ENCODE results near the gene C5orf47. TPM values are rescaled to one million over a fixed set of nuclear protein-coding genes. Genes with fewer than 3 reads are reported as not detected.

The C5orf47 gene
- total RNA-seq, 2 donors from 2014 or later = not detected

DNA sequence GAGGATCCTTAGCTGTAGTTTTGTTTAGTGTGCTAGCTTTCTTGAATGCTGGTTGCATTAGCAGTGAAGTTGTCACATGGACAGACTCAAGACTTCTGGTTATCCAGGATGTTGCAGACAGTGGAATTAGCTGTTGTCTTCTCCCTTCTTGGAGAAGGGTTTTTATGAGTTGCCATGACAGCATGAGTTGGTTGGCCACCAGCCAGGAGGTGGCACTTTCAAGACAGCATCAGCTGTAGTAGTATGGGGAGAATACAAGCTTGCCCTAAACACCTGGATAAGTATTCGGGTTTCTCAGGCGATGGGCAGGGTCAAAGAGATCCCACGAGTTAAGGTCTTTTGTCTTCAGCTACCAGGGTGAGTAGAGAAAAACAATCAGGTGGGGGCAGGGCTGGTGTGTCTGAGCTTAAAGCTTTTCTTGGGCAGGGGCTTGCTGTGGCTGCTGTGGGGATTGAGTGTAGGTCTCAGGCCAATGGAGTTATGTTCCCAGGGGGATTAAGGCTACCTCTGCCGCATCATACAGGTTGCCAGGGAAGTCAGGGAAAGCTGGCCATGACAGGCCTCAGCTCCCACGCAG is 7.7 kb upstream of the C5orf47 start:
- intact Hi-C loops (cut with DNase I) = no loop called here
- no peak overlapping the region for H3K27ac ChIP-seq
- no peaks in the 10 kb centered on the region for H3K27me3 ChIP-seq
- H3K9ac ChIP-seq (ENCODE audit: low read depth in 2 of 2, low read length in 2 of 2) = no peak overlapping the region
- no peaks in the 10 kb centered on the region for H3K4me1 ChIP-seq
- H3K9me3 ChIP-seq = no peaks in the 10 kb centered on the region
- TF ChIP-seq, protein P1, sequence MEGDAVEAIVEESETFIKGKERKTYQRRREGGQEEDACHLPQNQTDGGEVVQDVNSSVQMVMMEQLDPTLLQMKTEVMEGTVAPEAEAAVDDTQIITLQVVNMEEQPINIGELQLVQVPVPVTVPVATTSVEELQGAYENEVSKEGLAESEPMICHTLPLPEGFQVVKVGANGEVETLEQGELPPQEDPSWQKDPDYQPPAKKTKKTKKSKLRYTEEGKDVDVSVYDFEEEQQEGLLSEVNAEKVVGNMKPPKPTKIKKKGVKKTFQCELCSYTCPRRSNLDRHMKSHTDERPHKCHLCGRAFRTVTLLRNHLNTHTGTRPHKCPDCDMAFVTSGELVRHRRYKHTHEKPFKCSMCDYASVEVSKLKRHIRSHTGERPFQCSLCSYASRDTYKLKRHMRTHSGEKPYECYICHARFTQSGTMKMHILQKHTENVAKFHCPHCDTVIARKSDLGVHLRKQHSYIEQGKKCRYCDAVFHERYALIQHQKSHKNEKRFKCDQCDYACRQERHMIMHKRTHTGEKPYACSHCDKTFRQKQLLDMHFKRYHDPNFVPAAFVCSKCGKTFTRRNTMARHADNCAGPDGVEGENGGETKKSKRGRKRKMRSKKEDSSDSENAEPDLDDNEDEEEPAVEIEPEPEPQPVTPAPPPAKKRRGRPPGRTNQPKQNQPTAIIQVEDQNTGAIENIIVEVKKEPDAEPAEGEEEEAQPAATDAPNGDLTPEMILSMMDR (IDR thresholded peaks at IDR 0.05) = no peak
- no peak for DNase-seq
- H3K36me3 ChIP-seq = no peaks in the 10 kb centered on the region
- H3K4me3 ChIP-seq = no peak overlapping the region

DNA sequence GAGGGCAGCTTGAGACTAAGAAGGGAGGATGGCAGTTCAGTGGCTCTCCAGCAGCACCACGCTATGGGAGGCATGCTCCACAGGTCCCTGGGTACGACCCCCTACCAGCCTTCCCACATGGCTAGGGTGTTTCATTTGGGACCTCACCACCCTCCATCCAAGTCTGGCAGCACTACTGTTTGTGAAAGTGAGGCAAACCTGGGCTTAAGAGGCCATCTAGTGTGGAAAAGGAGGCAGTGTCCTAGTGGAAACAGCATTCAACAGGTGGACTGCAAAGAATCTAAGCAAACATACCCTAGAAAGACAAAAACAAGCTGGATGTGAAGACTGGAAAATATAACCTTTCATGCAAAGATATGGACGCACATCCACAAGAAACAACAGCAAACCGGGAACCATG is 4.8 kb upstream of the C5orf47 start:
- Histone ChIP-seq H3K9ac (ENCODE audit: low read depth in 2 of 2, low read length in 2 of 2) (no peak overlapping the region), H3K27ac (no peak overlapping the region), H3K36me3 (no peaks in the 10 kb centered on the region), H3K27me3 (no peaks in the 10 kb centered on the region), H3K4me3 (no peak overlapping the region), H3K9me3 (no peaks in the 10 kb centered on the region), H3K4me1 (no peaks in the 10 kb centered on the region)
- intact Hi-C loops (cut with DNase I) = no loop called here
- TF ChIP-seq, protein P1 (IDR thresholded peaks at IDR 0.05) = no peak
- no peak for DNase-seq

DNA sequence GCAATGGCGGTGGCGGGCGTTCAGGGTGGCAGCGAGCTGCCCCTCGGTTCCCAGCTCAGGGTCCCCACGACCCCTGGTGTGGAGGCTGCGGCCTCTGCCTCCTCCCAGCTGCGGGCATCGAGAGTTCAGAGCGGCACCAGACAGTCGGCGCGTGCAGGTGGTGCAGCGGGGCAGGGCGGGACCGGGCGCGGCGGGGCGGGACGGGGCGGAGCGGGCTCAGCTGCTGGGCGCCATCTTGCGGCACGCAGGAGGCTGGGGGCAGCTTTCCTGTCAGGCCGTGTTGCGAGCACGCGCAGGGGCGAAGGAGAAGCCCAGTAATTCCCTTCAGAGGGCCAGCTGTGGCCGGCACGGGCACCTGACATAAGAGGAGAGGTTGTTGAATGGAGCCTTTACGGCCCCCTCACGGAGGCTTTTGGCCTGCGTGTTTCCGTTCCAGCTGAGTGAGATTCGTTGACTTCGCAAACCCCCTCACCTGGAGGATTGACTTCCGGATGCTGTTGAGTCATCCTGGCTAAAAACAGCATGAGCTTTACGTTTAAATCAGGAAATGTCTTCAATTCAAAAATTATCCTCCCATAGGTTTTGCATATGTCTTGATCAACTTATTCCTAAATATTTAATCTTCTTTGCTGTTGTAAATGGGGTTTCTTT is 587 bp downstream of the C5orf47 start:
- no peak overlapping the region for H3K9ac ChIP-seq (ENCODE audit: low read depth in 2 of 2, low read length in 2 of 2)
- no peaks in the 10 kb centered on the region for H3K36me3 ChIP-seq
- intact Hi-C loops (cut with DNase I) = no loop called here
- H3K4me3 ChIP-seq = no peak overlapping the region
- H3K4me1 ChIP-seq = no peaks in the 10 kb centered on the region
- no peaks in the 10 kb centered on the region for H3K9me3 ChIP-seq
- TF ChIP-seq, protein P1 (IDR thresholded peaks at IDR 0.05) = no peak
- H3K27ac ChIP-seq = no peak overlapping the region
- H3K27me3 ChIP-seq = no peaks in the 10 kb centered on the region
- no peak for DNase-seq

DNA sequence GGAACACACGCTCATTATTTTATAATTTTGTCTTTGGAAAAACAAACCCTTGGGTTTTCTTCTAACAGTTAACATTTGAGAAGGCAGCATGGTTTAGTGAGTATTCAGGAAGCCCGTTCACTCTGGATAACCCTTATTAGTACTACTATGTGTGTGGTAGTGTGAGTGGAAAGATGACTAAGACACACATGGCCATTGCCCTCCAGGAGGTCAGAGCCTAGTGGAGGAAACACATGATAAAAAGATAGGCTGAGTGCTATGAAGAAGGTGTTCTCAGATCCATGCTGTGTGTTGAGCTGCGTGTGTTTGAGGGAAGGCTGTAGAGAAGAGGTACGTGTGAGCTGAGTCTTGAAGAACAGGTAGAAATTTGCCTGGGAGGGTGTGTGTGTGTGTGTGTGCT is 8.4 kb downstream of the C5orf47 start:
- intact Hi-C loops (cut with DNase I) = no loop called here
- Histone ChIP-seq H3K27ac (no peak overlapping the region), H3K36me3 (no peaks in the 10 kb centered on the region)

DNA sequence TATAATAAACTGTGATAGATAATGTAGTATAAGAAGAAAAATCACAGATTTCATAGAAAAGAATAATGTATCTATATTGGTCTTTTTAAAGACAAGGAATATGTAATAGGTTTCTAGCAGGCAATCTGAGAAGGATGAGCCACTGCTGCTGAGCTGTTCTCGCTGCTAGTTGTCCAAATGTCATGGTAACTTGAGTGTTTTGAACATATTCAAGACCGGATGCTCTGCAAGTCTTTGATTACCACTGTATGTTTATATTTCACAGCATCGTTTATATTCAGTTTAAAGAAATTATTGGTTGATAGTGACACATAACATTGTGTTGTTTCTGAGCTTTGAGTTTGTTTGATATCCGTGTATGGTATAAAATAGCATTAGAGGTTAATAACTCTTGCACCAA is 9.6 kb downstream of the C5orf47 start:
- no peaks in the 10 kb centered on the region for H3K4me1 ChIP-seq
- TF ChIP-seq, protein P1 (IDR thresholded peaks at IDR 0.05) = no peak
- no peak overlapping the region for H3K4me3 ChIP-seq
- H3K27ac ChIP-seq = no peak overlapping the region
- H3K36me3 ChIP-seq = no peaks in the 10 kb centered on the region
- H3K9me3 ChIP-seq = no peaks in the 10 kb centered on the region
- no peak overlapping the region for H3K9ac ChIP-seq (ENCODE audit: low read depth in 2 of 2, low read length in 2 of 2)
- no peaks in the 10 kb centered on the region for H3K27me3 ChIP-seq
- DNase-seq = no peak
- intact Hi-C loops (cut with DNase I) = no loop called here

More for the DNA sequence above, 8.4 kb downstream of the C5orf47 start:
- Histone ChIP-seq H3K4me3 (no peak overlapping the region), H3K4me1 (no peaks in the 10 kb centered on the region), H3K27me3 (no peaks in the 10 kb centered on the region), H3K9ac (ENCODE audit: low read depth in 2 of 2, low read length in 2 of 2) (no peak overlapping the region), H3K9me3 (no peaks in the 10 kb centered on the region)
- no peak for DNase-seq
- TF ChIP-seq, protein P1 (IDR thresholded peaks at IDR 0.05) = no peak
